ENCODE results near the gene EFNB1. TPM values are rescaled to one million over a fixed set of nuclear protein-coding genes. Genes with fewer than 3 reads are reported as not detected.

The EFNB1 gene
- total RNA-seq, 2 experiments from 2014 or later = 4.6 to 4.8 TPM

- CTCF ChIA-PET = no interaction called here
Measured at GRCh38 chrX:68878977-68879645, 50.3 kb downstream of the EFNB1 start.

DNA sequence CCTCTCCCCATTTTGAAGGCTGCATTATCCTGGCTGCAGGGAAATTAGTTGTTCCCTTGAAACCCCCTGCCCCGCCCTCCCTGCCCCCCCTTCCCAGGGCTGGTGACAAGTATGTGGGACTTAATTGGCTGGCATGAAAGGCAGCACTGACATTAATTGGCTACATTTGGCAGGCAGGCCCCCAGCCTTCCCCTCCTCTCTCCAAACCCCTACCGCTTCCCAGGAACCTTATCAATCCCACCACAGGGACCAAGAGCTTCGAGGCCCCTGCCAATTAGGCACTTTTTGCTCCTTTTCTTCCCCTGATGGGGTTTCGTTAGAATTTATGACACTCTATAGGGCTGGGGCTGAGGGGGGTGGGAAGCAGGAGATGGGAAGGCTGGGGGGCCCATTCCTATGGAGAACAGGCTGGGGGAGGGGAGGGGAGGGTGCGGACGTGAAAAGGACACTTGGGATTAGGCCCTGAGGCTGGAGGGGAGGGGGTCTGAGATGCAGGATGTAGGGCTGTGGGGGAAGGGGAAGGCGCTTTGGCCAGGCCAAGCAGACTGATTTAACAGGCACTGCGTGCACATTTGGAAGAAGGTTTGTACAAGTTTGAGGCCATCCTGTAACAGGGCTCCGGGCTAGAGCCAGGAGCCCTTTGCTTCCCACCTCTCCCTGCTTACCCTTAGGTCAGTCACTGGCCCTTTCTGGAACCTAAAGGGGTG is 52.2 kb downstream of the EFNB1 start:
- Mint-ChIP-seq H3K4me3 (no peak overlapping the region), H3K27ac (no peak overlapping the region), H3K9me3 (no peaks in the 10 kb centered on the region), H3K4me1 (ENCODE audit: low read depth) (no peaks in the 10 kb centered on the region), H3K36me3 (no peaks in the 10 kb centered on the region), H3K27me3 (no peaks in the 10 kb centered on the region)
- intact Hi-C loops (cut with micrococcal nuclease) = no loop called here
- CTCF ChIA-PET = no interaction called here
- no peak for DNase-seq
- POLR2A ChIA-PET = no interaction called here

More at GRCh38 chrX:68878977-68879645, 50.3 kb downstream of the EFNB1 start:
- no peak for DNase-seq
- Mint-ChIP-seq H3K4me1 (ENCODE audit: low read depth) (no peaks in the 10 kb centered on the region), H3K27ac (no peak overlapping the region), H3K4me3 (no peak overlapping the region), H3K36me3 (no peaks in the 10 kb centered on the region), H3K9me3 (no peaks in the 10 kb centered on the region), H3K27me3 (no peaks in the 10 kb centered on the region)
- intact Hi-C loops (cut with micrococcal nuclease) = no loop called here
- POLR2A ChIA-PET = no interaction called here

- ChIA-PET CTCF (no interaction called here), POLR2A (no interaction called here)
- no peaks in the 10 kb centered on the region for H3K27me3 Mint-ChIP-seq
- H3K36me3 Mint-ChIP-seq = no peaks in the 10 kb centered on the region
- no peaks in the 10 kb centered on the region for H3K4me1 Mint-ChIP-seq (ENCODE audit: low read depth)
- no peak for DNase-seq
- intact Hi-C loops (cut with micrococcal nuclease) = no loop called here
- no peak overlapping the region for H3K27ac Mint-ChIP-seq
- H3K9me3 Mint-ChIP-seq = no peaks in the 10 kb centered on the region
- no peak overlapping the region for H3K4me3 Mint-ChIP-seq
Measured at GRCh38 chrX:68881911-68882310, 53.1 kb downstream of the EFNB1 start.

DNA sequence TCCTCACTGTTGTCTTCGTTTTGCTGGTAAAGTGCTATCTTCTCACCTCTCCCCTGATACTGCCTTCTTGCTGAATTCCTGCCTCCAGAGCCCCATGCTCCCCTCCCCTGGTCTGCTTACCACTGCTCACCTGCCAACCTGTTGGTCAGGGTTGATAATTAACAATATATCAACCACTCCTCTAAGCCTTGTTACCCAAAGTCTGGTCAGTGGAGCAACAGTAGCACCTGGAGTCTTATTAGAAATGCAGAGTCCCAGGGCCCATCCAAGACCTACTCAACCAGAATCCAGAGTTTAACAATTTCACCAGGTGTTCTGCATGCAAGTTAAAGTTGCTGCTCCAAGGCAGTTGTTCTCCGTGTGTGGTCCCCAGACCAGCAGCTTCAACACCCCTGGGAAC is 55.0 kb downstream of the EFNB1 start:
- H3K27ac Mint-ChIP-seq = no peak overlapping the region
- intact Hi-C loops (cut with micrococcal nuclease) = no loop called here

DNA sequence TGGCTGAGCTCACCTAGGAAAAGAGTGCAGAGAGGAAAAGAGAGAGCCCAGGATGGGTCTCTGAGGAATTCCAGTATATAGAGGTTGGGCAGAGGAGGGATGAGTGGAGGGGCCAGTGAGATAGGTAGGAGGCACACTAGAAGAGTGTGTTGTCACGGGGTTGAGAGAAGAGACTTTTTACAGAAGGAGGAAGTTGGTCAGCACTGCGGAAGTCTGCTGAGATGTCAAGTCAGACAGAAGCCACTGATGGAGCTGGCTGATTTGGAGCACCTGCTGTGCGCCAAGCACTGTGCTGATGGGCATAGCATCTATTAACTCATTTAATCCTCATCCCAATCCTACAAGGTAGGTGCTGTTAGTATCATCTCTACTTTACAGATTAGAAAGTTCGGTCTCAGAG is 60.4 kb downstream of the EFNB1 start:
- Mint-ChIP-seq H3K27ac (no peak overlapping the region), H3K4me1 (ENCODE audit: low read depth) (no peaks in the 10 kb centered on the region), H3K9me3 (no peaks in the 10 kb centered on the region), H3K27me3 (no peaks in the 10 kb centered on the region), H3K36me3 (no peaks in the 10 kb centered on the region), H3K4me3 (no peak overlapping the region)
- ChIA-PET POLR2A (no interaction called here), CTCF (no interaction called here)
- DNase-seq = no peak
- intact Hi-C loops (cut with micrococcal nuclease) = no loop called here

More for the DNA sequence above, 55.0 kb downstream of the EFNB1 start:
- Mint-ChIP-seq H3K9me3 (no peaks in the 10 kb centered on the region), H3K4me1 (ENCODE audit: low read depth) (no peaks in the 10 kb centered on the region), H3K4me3 (no peak overlapping the region), H3K36me3 (no peaks in the 10 kb centered on the region), H3K27me3 (no peaks in the 10 kb centered on the region)
- DNase-seq = no peak
- ChIA-PET CTCF (no interaction called here), POLR2A (no interaction called here)

Other genes starting within 250 kb of the EFNB1 start
- under 1 TPM; 0.57 to 0.80 TPM for gene STARD8, start 181.4 kb upstream of the EFNB1 start, total RNA-seq